COLO668 (cell line): ENCODE results near the gene ACOXL.

Experiments
- DNase-seq: peaks from one replicate; lab custom pipeline; 2025; ENCODE audit not compliant: unreplicated experiment; lab: John Stamatoyannopoulos, UW

ACOXL gene

DNA sequence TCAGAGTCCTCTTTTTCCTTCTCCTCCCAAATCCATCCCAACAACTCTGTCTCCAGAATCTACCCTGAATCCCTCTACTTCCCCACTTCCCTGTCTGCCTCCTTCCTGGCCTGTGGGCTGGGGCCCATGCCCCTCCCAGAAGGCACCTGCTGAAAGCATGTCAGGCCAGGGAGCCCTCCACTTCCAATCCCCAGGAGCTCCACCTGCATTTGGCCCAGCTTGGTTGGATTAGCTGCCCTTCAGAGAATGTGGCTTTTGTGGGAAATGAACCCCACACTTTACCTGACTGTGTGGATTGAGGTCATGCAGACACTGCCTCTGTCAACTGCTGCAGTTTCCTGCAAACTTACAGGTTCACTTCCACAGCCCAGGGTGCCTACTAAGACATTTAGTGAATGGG lies 58.5 kb downstream of the ACOXL start:
- no peak for DNase-seq

- no peak for DNase-seq
Observed at GRCh38 chr2:110791435-110791834, 59.1 kb downstream of the ACOXL start.

- no peak for DNase-seq
Observed at GRCh38 chr2:110793034-110793433, 60.7 kb downstream of the ACOXL start.

DNA sequence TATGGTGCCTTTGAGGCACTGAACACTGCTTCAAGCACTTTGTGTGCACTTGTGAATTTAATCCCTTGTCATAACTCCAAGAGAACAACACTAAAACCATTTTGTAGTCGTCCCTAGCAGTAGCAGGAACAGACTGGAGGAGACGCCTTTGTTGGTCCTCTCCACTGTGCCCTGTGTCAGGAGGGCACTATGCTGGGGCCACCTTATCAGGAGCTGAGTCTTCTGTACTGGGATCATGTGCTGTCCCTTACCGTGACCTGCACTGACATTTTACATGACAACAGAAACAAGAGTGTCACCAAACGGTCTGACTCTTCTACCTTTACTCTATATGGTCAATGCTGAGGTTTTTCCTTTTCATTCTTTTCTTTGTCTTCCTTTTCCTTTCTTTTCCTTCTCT lies 62.0 kb downstream of the ACOXL start:
- no peak for DNase-seq

GRCh38 chr2:110794951-110795350 lies 62.6 kb downstream of the ACOXL start:
- no peak for DNase-seq

DNA sequence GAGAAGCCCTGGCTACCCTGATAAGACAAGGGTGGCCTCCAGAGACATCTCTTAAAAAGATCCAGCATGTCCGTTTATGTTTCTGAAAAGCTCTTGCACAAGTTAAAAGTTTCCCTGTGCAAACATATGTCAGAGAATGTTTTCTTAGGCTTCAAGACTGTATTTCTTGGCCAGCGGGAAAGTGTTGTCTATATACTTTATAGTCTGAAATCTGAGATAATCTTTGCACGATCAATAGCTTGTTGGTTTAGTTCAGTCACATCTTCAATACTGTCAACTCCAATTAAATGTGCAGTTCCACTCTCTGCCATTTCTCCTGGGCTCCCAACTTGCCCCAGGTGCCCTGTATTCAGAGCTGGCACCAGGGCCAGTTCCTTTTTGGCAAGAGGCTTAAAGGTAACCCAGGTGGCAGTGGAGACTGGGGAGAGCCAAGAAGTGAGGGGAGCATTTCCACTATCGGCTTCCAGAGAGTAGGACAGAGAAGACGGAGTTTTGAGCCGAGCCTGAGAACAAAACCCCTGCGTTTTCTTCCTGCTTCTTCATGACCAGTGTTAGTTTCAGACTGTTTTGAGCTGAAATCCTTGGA lies 64.4 kb downstream of the ACOXL start:
- no peak for DNase-seq

- DNase-seq = no peak
Observed at GRCh38 chr2:110799376-110799775, 67.0 kb downstream of the ACOXL start.

- DNase-seq = no peak
Observed at GRCh38 chr2:110800611-110801402, 68.4 kb downstream of the ACOXL start.

- DNase-seq = no peak
Observed at GRCh38 chr2:110802208-110802932, 70.0 kb downstream of the ACOXL start.

DNA sequence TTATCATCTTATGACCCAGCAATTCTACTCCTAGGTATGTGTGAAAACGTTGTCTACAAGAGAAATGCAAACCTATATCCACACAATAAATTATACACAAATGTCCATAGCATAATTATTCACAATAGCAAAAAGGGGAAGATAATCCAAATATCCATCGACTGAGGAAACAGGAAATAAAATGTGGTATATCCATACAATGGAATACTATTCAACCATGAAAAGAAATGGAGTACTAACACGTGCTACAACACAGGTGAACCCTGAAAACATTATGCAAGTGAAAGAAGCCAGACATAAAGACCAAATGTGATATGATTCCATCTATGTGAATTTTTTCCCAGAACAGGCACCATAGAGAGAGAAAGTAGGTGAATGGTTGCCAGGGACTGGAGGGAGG lies 72.1 kb downstream of the ACOXL start:
- no peak for DNase-seq

DNA sequence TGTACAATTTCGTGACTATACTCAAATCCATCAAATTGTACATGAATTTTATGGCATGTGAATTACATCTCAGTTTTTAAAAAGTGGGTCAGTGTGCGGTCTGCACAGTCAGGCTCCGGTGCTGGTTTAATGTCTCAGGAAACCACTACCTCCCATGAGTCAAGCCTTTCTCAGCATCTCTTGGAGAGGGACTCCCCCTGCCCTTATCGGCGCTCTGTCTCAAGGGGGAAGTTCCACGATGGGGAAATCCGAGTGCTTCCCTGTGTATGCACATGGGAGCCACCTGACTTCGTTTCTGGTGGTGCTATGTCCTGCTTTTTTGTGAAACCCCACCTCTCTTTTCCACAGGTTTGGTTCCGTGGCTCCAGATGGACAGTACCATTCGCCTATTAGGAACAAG lies 72.5 kb downstream of the ACOXL start:
- DNase-seq = no peak

- DNase-seq = no peak
Observed at GRCh38 chr2:110805894-110806452, 73.6 kb downstream of the ACOXL start.

GRCh38 chr2:110807522-110807921 lies 75.1 kb downstream of the ACOXL start:
- DNase-seq = no peak

DNA sequence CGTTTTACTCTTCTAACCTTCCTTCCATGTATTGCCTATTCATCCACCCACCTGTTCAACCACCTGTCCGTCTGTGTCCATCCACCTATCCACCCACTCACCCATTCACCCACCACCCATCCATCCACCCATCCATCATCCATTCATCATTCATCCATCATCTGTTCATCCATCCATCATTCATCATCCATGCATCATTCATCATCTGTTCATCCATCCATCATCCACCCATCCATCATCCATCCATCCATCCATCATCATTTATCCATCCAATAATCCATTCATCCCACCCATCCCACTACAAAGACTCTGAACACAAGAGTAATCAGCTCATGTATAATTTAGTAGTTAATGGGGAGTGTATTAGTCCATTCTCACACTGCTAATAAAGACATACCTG lies 78.0 kb downstream of the ACOXL start:
- no peak for DNase-seq

DNA sequence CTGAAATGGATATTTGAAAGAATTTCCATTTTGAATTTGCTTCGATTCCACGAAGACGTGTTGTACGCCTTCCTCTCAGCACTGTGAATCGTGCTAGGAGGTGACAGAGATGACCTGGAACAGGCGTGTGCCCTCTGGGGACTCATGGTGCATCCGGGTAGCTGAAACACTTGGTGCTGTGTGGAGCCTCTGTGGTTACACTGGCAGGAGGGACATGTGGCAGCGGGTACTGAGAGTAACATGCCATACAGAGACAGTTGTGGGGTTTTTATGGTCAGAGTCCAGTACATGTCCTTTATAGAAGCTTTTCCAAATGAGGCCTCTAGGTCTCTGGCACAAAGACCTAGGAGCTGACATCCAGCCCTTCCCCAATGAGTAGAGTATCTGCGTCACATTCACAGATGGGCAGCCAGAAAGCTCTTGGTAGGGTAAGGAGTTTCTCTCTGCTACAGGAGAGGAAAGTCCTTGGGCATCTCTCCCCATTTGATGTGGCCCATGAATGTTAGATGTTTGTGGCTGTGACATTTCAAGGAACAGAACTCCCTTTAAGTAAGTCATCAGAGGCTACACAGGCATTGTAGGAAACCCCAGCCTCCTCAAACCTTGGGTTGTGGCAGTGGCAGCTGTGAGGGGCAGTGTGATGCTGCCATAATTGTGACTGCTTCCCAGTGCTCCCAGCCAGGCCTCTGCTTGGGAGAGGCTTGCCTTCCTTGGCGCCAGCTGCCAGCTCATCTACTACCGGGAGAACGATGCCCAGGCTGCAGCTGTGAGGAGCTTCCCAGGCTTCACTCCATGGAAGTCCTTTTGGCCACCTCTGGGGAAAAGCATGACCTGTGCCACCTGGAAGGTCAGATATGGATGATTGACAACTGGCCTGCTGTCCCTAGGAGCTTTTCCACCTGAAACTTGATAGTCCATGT lies 80.6 kb downstream of the ACOXL start:
- no peak for DNase-seq

DNA sequence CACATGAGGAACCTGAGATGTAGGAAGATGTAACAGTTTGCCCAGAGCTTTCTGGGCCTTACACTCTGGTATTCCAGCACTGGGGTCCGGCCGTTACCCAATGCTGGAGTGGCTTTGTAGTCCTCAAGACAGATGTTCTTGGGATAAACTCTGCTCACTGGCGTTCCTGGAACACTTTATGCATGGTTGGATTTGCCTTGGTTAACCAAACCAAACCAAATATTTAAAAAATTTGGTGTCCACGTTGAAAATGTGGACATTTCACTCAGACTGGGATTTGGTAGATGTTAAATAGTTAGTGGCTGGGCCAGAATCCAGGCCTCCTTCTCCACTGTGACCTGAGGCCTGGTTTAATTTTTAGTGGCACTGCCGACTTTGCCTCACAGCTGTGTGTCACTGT lies 81.5 kb downstream of the ACOXL start:
- no peak for DNase-seq

GRCh38 chr2:110815938-110816337 lies 83.6 kb downstream of the ACOXL start:
- no peak for DNase-seq

- DNase-seq = no peak
Observed at GRCh38 chr2:110816404-110817365, 84.3 kb downstream of the ACOXL start.

DNA sequence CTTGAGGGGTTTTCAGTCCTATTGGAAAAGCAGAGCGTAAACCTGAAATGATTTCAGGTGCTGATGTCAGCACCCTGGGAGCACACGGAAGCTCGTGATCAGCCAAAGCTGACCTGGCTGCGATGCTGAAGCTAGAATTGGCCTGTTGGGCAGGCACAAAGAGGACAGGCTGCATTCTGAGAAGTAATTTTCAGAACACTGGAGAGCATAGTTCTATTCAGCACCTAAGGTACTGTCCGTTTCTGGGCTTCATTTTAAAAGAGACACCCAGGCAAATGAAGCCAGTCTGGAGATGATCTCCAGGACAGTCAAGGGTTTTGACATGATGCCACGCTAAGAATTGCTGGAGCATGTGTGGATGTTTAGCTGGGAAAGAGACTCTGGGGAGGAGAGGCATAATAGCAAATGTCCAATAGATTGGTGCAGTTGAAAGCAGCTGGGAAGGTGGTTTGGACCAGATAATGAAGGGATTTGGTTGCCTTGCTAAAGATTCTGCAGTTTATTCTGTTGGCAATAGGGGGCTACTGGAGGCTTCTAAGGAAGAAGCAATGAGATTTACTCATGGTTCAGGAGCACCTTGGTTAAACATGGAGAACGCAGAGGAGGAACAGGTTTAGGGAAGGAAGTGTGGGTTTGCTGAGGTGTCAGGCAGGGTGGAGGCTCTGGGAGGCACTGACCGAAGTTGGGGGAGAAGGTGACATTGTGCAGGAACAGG lies 86.6 kb downstream of the ACOXL start:
- no peak for DNase-seq
